SJSA1 (cell line): ENCODE measurements around the gene SEZ6L2. TPM values are rescaled to one million over a fixed set of nuclear protein-coding genes. Genes with fewer than 3 reads are reported as not detected.
"Not testable (repeated sequence)": the region's sequence is repeated elsewhere in the genome, so short reads cannot be mapped to it uniquely, and the experiment has no call there.

Experiments
- DNase-seq, 2 experiments: peaks; one replicate each; pipeline ENCODE4 v3.0.0-alpha.2; 2015 to 2020; ENCODE audit warnings: low spot score in 2 of 2, low read depth in 1 of 2
- H3K27ac ChIP-seq: fragments of 250-450 bp; sonication (Bioruptor Pico); 2 replicates; pipeline ENCODE4 v1.5.1; 2020; ENCODE audit warnings: mild to moderate bottlenecking, moderate library complexity
- H3K27me3 ChIP-seq: fragments of 250-450 bp; sonication (Bioruptor Pico); replicated peaks from 2 replicates; pipeline ENCODE4 v1.5.1; 2020; ENCODE audit warnings: mild to moderate bottlenecking, moderate library complexity
- H3K36me3 ChIP-seq: fragments of 250-450 bp; sonication (Bioruptor Pico); 2 replicates; pipeline ENCODE4 v1.5.1; 2020; ENCODE audit warnings: mild to moderate bottlenecking
- H3K4me1 ChIP-seq: fragments of 250-450 bp; sonication (Bioruptor Pico); replicated peaks from 2 replicates; pipeline ENCODE4 v1.6.1; 2021; ENCODE audit warnings: mild to moderate bottlenecking
- H3K4me3 ChIP-seq: fragments of 250-450 bp; sonication (Bioruptor Pico); 2 replicates; pipeline ENCODE4 v1.5.1; 2020; ENCODE audit warnings: mild to moderate bottlenecking
- H3K9me3 ChIP-seq: fragments of 250-450 bp; sonication (Bioruptor Pico); replicated peaks from 2 replicates; pipeline ENCODE4 v1.5.1; 2020; ENCODE audit warnings: mild to moderate bottlenecking
- total RNA-seq: library from RNA; depleted of rRNA; stranded (reverse); fragments of >200 nt; shearing (Covaris generic); gene quantifications from 2 replicates; pipeline ENCODE4 v1.2.3, GENCODE V29; 2014

The SEZ6L2 gene
- total RNA-seq, 1 experiment from 2014 or later, result 13.2 TPM

DNA sequence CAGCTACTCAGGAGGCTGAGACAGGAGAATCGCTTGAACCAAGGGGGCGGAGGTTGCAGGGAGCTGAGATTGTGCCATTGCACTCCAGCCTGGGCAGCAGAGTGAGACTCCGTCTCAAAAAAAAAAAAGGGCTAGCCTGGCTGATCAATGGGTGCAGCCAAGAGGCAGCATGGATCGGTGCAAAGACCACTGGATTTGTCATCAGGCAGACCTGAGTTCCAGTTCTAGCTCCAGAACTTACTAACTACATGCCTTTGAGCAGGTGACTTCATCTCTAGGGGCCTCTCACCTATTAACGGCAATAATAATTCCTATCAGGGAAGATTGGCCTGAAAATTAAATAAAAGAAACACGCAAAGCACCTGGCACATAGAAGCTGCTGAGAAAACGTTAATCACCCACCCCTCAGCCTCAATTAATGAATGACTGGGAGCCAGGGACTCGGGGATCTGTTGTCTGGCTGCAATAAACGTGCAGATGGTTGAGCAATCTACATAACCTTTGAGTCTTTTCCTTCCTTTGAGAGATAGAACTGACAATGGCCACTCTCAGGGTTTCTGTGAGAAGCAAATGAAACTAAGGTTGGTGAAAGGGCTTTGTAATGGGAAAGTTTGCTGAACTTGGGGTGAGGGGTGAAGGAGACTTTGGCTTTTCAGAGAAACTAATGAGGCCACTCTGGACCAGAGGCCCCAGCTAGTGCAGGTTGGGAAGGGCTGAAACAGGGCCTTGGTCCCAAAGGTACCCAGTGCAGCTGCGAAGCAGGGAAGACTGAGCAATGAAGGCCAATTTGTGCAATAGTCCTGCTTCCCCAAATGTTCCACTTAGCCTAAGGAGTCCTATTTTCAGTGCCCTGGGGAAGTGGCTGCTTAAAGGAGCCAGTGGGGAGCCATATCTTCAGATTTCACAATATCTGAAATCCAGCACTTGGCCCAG lies 7.6 kb downstream of the SEZ6L2 start:
- no peaks in the 10 kb centered on the region for H3K36me3 ChIP-seq
- no peak for DNase-seq
- H3K4me1 ChIP-seq, result no peaks in the 10 kb centered on the region
- no peaks in the 10 kb centered on the region for H3K27me3 ChIP-seq
- no peaks in the 10 kb centered on the region for H3K9me3 ChIP-seq
- H3K4me3 ChIP-seq, result no peak overlapping the region
- H3K27ac ChIP-seq, result no peak overlapping the region

DNA sequence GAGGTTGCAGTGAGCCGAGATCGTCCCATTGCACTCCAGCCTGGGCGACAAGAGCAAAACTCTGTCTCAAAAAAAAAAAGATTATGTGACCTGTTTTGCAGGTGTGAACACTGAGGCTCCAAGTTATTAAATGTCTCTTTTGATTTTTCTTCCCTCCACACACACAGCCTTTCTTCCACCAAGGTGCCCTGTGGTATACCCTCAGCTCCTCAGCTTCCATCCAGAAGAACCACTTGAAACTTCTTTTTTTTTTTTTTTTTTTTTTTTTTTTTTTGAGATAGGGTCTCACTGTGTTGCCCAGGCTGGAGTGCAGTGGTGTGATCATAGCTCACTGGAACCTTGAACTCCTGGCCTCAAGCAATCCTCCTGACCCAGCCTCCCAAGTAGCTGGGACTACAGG lies 10.0 kb downstream of the SEZ6L2 start:
- not testable (repeated sequence) for H3K36me3 ChIP-seq, H3K4me3 ChIP-seq, H3K4me1 ChIP-seq, H3K27ac ChIP-seq, H3K9me3 ChIP-seq, DNase-seq, H3K27me3 ChIP-seq

- Histone ChIP-seq H3K4me3 (no peak overlapping the region), H3K27ac (no peak overlapping the region), H3K36me3 (no peaks in the 10 kb centered on the region), H3K9me3 (no peaks in the 10 kb centered on the region), H3K27me3 (no peaks in the 10 kb centered on the region), H3K4me1 (no peaks in the 10 kb centered on the region)
- DNase-seq, result no peak
Observed at GRCh38 chr16:29883987-29884386, 15.4 kb downstream of the SEZ6L2 start.

GRCh38 chr16:29881050-29881449 lies 18.3 kb downstream of the SEZ6L2 start:
- Histone ChIP-seq H3K27me3 (peaks cover 7% of the 10 kb centered on the region), H3K27ac (no peak overlapping the region), H3K9me3 (no peaks in the 10 kb centered on the region), H3K4me3 (no peak overlapping the region), H3K4me1 (no peaks in the 10 kb centered on the region), H3K36me3 (no peaks in the 10 kb centered on the region)
- no peak for DNase-seq

DNA sequence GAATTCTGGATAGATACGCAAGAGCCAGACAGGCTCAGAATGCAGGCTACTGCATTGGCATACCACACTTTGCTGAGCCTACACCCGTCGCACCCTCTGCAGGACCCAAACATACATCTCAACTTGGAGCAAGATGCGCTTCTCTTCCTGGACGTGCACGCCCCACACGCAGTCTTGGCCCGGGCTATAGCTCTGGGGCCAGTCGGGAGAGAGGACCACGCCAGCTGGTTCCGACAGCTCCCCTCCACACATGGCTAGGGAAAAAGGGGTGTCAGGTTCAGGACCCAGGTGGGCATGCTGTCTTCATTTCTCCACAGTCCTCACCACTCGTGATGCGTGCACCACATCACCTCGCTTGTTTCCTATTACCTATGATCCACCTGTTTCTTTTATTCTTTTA lies 21.2 kb downstream of the SEZ6L2 start:
- no peaks in the 10 kb centered on the region for H3K9me3 ChIP-seq
- H3K4me1 ChIP-seq, result no peaks in the 10 kb centered on the region
- no peak for DNase-seq

GRCh38 chr16:29877266-29877961 lies 21.9 kb downstream of the SEZ6L2 start:
- no peaks in the 10 kb centered on the region for H3K4me1 ChIP-seq
- peak in 1 of 2 experiments; percentile 6 for DNase-seq
- H3K4me3 ChIP-seq, result no peak overlapping the region
- no peaks in the 10 kb centered on the region for H3K9me3 ChIP-seq
- H3K36me3 ChIP-seq, result no peaks in the 10 kb centered on the region
- no peak overlapping the region for H3K27ac ChIP-seq
- H3K27me3 ChIP-seq, result peaks cover 7% of the 10 kb centered on the region

More for the DNA sequence above, 21.2 kb downstream of the SEZ6L2 start:
- Histone ChIP-seq H3K27ac (no peak overlapping the region), H3K36me3 (no peaks in the 10 kb centered on the region), H3K4me3 (no peak overlapping the region), H3K27me3 (peaks cover 7% of the 10 kb centered on the region)

GRCh38 chr16:29876594-29877249 lies 22.6 kb downstream of the SEZ6L2 start:
- H3K4me3 ChIP-seq, result no peak overlapping the region
- no peak overlapping the region for H3K27ac ChIP-seq
- DNase-seq, result no peak
- H3K36me3 ChIP-seq, result no peaks in the 10 kb centered on the region
- H3K9me3 ChIP-seq, result no peaks in the 10 kb centered on the region
- H3K27me3 ChIP-seq, result peaks cover 7% of the 10 kb centered on the region
- no peaks in the 10 kb centered on the region for H3K4me1 ChIP-seq

- H3K9me3 ChIP-seq, result no peaks in the 10 kb centered on the region
Observed at GRCh38 chr16:29876217-29876593, 23.1 kb downstream of the SEZ6L2 start.

GRCh38 chr16:29875206-29875605 lies 24.1 kb downstream of the SEZ6L2 start:
- H3K4me3 ChIP-seq, result no peak overlapping the region
- H3K4me1 ChIP-seq, result no peaks in the 10 kb centered on the region
- DNase-seq, result no peak
- no peak overlapping the region for H3K27ac ChIP-seq
- peaks cover 7% of the 10 kb centered on the region for H3K27me3 ChIP-seq
- H3K9me3 ChIP-seq, result no peaks in the 10 kb centered on the region
- no peaks in the 10 kb centered on the region for H3K36me3 ChIP-seq

More at GRCh38 chr16:29876217-29876593, 23.1 kb downstream of the SEZ6L2 start:
- Histone ChIP-seq H3K4me3 (no peak overlapping the region), H3K4me1 (no peaks in the 10 kb centered on the region), H3K27me3 (peaks cover 7% of the 10 kb centered on the region), H3K36me3 (no peaks in the 10 kb centered on the region), H3K27ac (no peak overlapping the region)
- no peak for DNase-seq

- no peaks in the 10 kb centered on the region for H3K36me3 ChIP-seq
- DNase-seq, result no peak
- no peak overlapping the region for H3K27ac ChIP-seq
- peaks cover 7% of the 10 kb centered on the region for H3K27me3 ChIP-seq
- no peak overlapping the region for H3K4me3 ChIP-seq
- no peaks in the 10 kb centered on the region for H3K4me1 ChIP-seq
- H3K9me3 ChIP-seq, result no peaks in the 10 kb centered on the region
Observed at GRCh38 chr16:29873319-29873718, 26.0 kb downstream of the SEZ6L2 start.

DNA sequence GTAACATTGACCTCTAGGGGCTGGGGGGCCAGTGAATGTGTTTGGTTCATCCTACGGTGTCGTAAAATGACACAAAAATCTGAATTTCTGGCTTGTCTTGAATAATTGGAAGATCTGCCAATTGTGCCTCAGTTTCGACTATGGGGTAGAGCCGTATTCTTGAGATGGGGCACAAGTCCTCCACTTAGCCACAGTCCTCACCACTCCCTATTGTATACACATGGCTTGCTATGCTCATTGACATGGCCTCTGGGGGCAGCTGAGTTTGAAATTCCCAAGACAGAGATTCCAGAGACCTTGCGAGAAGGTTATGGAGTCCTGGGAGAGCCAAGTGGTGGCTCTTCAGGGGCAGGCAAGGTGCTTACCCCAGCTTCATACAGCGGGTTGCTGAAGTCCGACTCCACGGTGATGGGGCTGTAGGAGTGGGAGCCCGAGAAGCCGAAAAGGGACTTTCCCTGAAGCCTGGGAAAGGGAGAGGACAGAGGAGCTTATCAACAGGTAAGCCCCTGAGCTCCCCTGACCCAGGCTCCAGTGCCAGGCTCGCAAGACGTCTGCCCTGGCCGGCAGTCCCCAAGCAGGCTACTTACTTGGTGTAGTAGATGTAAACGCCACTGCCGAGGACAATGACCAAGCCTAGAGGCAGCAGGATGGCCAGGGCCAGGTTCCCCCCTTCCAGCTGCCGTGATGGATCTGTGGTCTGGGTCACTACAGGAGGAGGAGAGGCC lies 27.4 kb downstream of the SEZ6L2 start:
- no peak overlapping the region for H3K4me3 ChIP-seq
- peaks cover 4% of the 10 kb centered on the region for H3K27me3 ChIP-seq
- no peaks in the 10 kb centered on the region for H3K9me3 ChIP-seq
- no peaks in the 10 kb centered on the region for H3K36me3 ChIP-seq
- no peaks in the 10 kb centered on the region for H3K4me1 ChIP-seq
- no peak overlapping the region for H3K27ac ChIP-seq
- DNase-seq, result no peak

DNA sequence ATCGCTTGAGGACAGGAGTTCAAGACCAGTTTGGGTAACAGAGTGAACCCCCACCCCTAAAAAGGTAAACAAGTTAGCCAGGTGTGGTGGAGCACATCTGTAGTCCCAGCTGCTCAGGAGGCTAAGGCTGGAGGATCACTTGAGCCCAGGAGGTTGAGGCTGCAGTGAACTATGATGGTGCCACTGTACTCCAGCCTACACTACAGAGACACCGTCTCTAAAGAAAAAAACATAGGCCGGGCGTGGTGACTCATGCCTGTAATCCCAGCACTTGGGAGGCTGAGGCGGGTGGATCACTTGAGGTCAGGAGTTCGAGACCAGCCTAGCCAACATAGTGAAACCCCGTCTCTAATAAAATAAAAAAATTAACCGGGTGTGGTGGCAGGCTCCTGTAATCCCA lies 30.3 kb downstream of the SEZ6L2 start:
- DNase-seq, H3K9me3 ChIP-seq, H3K36me3 ChIP-seq, H3K4me3 ChIP-seq, H3K4me1 ChIP-seq, H3K27me3 ChIP-seq, H3K27ac ChIP-seq: not testable (repeated sequence)

DNA sequence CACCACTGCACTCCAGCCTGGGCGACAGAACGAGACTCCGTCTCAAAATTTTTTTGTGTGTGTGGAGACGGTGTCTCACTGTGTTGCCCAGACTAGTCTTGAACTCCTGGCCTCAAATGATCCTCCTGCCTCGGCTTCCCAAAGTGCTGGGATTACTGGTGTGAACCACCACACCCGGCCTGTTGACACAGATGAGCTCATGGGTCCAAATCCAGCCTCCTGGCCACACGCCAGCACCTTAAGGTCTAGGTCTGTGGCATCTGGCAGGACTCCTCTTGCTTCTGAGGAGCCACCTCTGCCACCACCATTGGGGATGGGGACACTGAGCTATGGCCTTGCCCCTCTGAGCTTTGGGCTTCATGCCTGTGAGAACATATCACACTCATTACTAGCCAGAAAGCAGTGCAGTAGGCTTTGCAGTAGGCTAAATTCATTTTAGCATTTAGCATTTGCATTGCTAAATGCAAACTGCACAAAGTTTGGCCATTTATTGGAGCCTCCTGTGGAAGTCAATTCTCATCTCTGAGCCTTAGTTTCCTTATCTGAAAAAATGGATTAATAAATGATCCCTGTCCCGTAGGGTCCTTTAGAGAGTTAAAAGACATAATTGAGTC lies 30.8 kb downstream of the SEZ6L2 start:
- H3K4me3 ChIP-seq, result no peak overlapping the region
- no peak overlapping the region for H3K27ac ChIP-seq
- no peaks in the 10 kb centered on the region for H3K27me3 ChIP-seq
- no peak for DNase-seq
- no peaks in the 10 kb centered on the region for H3K9me3 ChIP-seq
- no peaks in the 10 kb centered on the region for H3K36me3 ChIP-seq
- peaks cover 3% of the 10 kb centered on the region; the same call in 1 of the 2 replicates for H3K4me1 ChIP-seq
